Endothelial cell of umbilical vein (primary cell): ENCODE measurements around the gene NR1H3. TPM values are rescaled to one million over a fixed set of nuclear protein-coding genes. Genes with fewer than 3 reads are reported as not detected.

Experiments
- BruUV-seq: library from RNA; stranded (reverse); fragments of 400-500 nt; replicated peaks from 2 replicates; lab custom pipeline; 2021; lab: Mats Ljungman, UMichigan
- CTCF ChIA-PET: fragments of 300-600, 350-600 bp; sonication (Branson Sonifier 250); formaldehyde crosslinking; loops from one replicate; lab custom pipeline; 2021; ENCODE audit warnings: antibody characterized with exemption, inconsistent platforms; lab: Charles Lee
- POLR2A ChIA-PET: fragments of 300-600, 350-600 bp; sonication (Branson Sonifier 250); formaldehyde crosslinking; loops from one replicate; lab custom pipeline; 2021; ENCODE audit warnings: antibody characterized with exemption, inconsistent platforms; lab: Charles Lee
- DNase-seq: peaks from one replicate; pipeline ENCODE4 v3.0.0-alpha.2; 2011; ENCODE audit warnings: low read depth, low spot score
- FAIRE-seq: peaks from 2 replicates; lab custom pipeline; 2011; peaks lifted over from hg19 to GRCh38; lab: Jason Lieb, UNC
- H2AFZ ChIP-seq: 2 replicates; pipeline ENCODE4 v1.6.0; 2012; ENCODE audit warnings: low read depth, low read length, control low read depth, inconsistent platforms
- H3K27ac ChIP-seq: 2 replicates; pipeline ENCODE4 v1.5.1; 2011; ENCODE audit warnings: low read depth, mild to moderate bottlenecking, control low read depth, low read length, moderate library complexity; ENCODE audit not compliant: insufficient read depth
- H3K27me3 ChIP-seq, 2 experiments: 2 replicates each; pipeline versions ENCODE4 v1.6.0 to v1.6.1; 2011; ENCODE audit warnings: low read length in 2 of 2, mixed read lengths in 1 of 2; ENCODE audit not compliant: control insufficient read depth in 2 of 2, insufficient read depth in 2 of 2
- H3K36me3 ChIP-seq, 2 experiments: 2 replicates in 1 of 2; 3 replicates in 1 of 2; pipeline ENCODE4 v1.5.1; 2011; ENCODE audit warnings: low read length in 2 of 2, mild to moderate bottlenecking in 1 of 2, moderate library complexity in 1 of 2; ENCODE audit not compliant: control insufficient read depth in 2 of 2, insufficient read depth in 2 of 2; ENCODE audit errors: extremely low read depth in 1 of 2
- H3K4me1 ChIP-seq: 3 replicates; pipeline ENCODE4 v1.5.1; 2011; ENCODE audit warnings: mild to moderate bottlenecking, low read length; ENCODE audit not compliant: control insufficient read depth, insufficient read depth; ENCODE audit errors: extremely low read depth
- H3K4me2 ChIP-seq: 2 replicates; pipeline ENCODE4 v1.6.1; 2011; ENCODE audit warnings: low read length, control low read depth, mixed read lengths; ENCODE audit not compliant: insufficient read depth
- H3K4me3 ChIP-seq, 3 experiments: fragments of 200-600 bp in 1 of 3; sonication (generic), shearing (Covaris generic) in 1 of 3; replicated peaks in 1 of 3; 2 replicates each; pipeline ENCODE4 v1.5.1; 2011 to 2016; ENCODE audit warnings: control low read depth in 3 of 3, low read length in 3 of 3, mild to moderate bottlenecking in 2 of 3, inconsistent platforms in 1 of 3, low read depth in 1 of 3, moderate library complexity in 1 of 3; ENCODE audit not compliant: insufficient read depth in 1 of 3
- H3K79me2 ChIP-seq: 2 replicates; pipeline ENCODE4 v1.6.0; 2012; ENCODE audit warnings: low read length, inconsistent platforms; ENCODE audit not compliant: control insufficient read depth, insufficient read depth
- H3K9ac ChIP-seq: replicated peaks from 2 replicates; pipeline ENCODE3; 2011; ENCODE audit warnings: low read length, control low read depth; ENCODE audit not compliant: insufficient read depth; ENCODE audit errors: extremely low read depth
- H3K9me1 ChIP-seq: replicated peaks from 3 replicates; pipeline ENCODE4 v1.6.0; 2011; ENCODE audit warnings: mild to moderate bottlenecking, low read length; ENCODE audit not compliant: control insufficient read depth, insufficient read depth; ENCODE audit errors: extremely low read depth
- H3K9me3 ChIP-seq: replicated peaks from 2 replicates; pipeline ENCODE4 v1.5.1; 2012; ENCODE audit warnings: low read length, inconsistent platforms; ENCODE audit not compliant: control insufficient read depth, insufficient read depth
- H4K20me1 ChIP-seq: replicated peaks from 2 replicates; pipeline ENCODE3; 2011; ENCODE audit warnings: mild to moderate bottlenecking, low read length; ENCODE audit not compliant: control insufficient read depth, insufficient read depth; ENCODE audit errors: extremely low read depth
- CTCF ChIP-seq, 2 donors: IDR thresholded peaks; 1 replicate in 1 of 2; 2 replicates in 1 of 2; pipeline ENCODE4 v1.5.1; 2011; ENCODE audit warnings: low read length in 2 of 2, mild to moderate bottlenecking in 2 of 2, moderate library complexity in 2 of 2, control low read depth in 1 of 2, inconsistent platforms in 1 of 2, low read depth in 1 of 2; ENCODE audit not compliant: insufficient read depth in 1 of 2; ENCODE audit errors: extremely low read depth in 1 of 2
- EZH2 ChIP-seq: IDR thresholded peaks from 2 replicates; pipeline ENCODE4 v1.6.1; 2012; ENCODE audit warnings: borderline replicate concordance, low read depth, mild to moderate bottlenecking, moderate library complexity, low read length, inconsistent platforms; ENCODE audit not compliant: severe bottlenecking
- FOS ChIP-seq: IDR thresholded peaks from 2 replicates; pipeline ENCODE4 v1.6.1; 2011; ENCODE audit warnings: mild to moderate bottlenecking, low read length, moderate library complexity, borderline replicate concordance; ENCODE audit not compliant: insufficient read depth
- GATA2 ChIP-seq: IDR thresholded peaks from 2 replicates; pipeline ENCODE4 v1.7.0; 2011; ENCODE audit warnings: low read depth, mild to moderate bottlenecking, moderate library complexity, mixed read lengths, low read length; ENCODE audit not compliant: insufficient read length, insufficient read depth
- JUN ChIP-seq: IDR thresholded peaks from 2 replicates; pipeline ENCODE4 v1.6.1; 2011; ENCODE audit warnings: borderline replicate concordance, low read depth; ENCODE audit not compliant: insufficient read length, insufficient read depth
- MAX ChIP-seq: IDR thresholded peaks from 2 replicates; pipeline ENCODE4 v1.6.1; 2011; ENCODE audit not compliant: insufficient read depth, insufficient read length
- MYC ChIP-seq: IDR thresholded peaks from one replicate; pipeline ENCODE4 v1.6.1; 2011; ENCODE audit warnings: mild to moderate bottlenecking, low read depth, low read length
- POLR2A ChIP-seq: IDR thresholded peaks from 2 replicates; pipeline ENCODE4 v1.6.1; 2012; ENCODE audit warnings: low read depth, mild to moderate bottlenecking, control low read depth, low read length
- POLR2AphosphoS5 ChIP-seq: IDR thresholded peaks from 2 replicates; pipeline ENCODE4 v1.6.1; 2012; ENCODE audit warnings: low read depth, mild to moderate bottlenecking, control low read depth, low read length, moderate library complexity; ENCODE audit not compliant: insufficient read depth
- dilution Hi-C: fragments of 300-500 bp; cut with MboI; formaldehyde crosslinking; loops from one replicate; pipeline ENCODE4 v1.15.0; 2019; ENCODE audit warnings: low sequenced_read_pairs; ENCODE audit not compliant: extremely low pct_ligation_motif_present
- intact Hi-C: fragments of 100-400 bp; cut with micrococcal nuclease; formaldehyde crosslinking; loops from one replicate; pipeline ENCODE4 v1.10.0; 2022
- polyA plus RNA-seq, 4 experiments: library from polyadenylated mRNA; depleted of rRNA in 3 of 4; stranded (reverse) in 3 of 4; unstranded in 1 of 4; fragments of >200 nt; gene quantifications; 2 replicates each; pipeline versions ENCODE4 v1.2.1 to v1.2.3, GENCODE V29; 2011 to 2012; ENCODE audit warnings: missing spikeins in 1 of 4
- total RNA-seq: library from RNA; stranded (reverse); gene quantifications from 2 replicates; pipeline ENCODE4 v1.2.3, GENCODE V29; 2021

NR1H3 gene
- total and polyA plus RNA-seq, 2 donors (not counting 3 experiments of a cell fraction or from before 2014, with no cell fraction given): 9.8 to 16.3 TPM

GRCh38 chr11:47270331-47271271 lies 12.8 kb downstream of the NR1H3 start:
- intact Hi-C loops (loop anchor here (1.0 kb wide), 1 partner anchor 85 kb away; no protein-coding TSS in a partner anchor), dilution Hi-C loops (no loop called here)
- H3K9me1 ChIP-seq: no peaks in the 10 kb centered on the region
- H3K36me3 ChIP-seq: peaks cover 0 to 9% of the 10 kb centered on the region in 2 experiments
- BruUV-seq: TSS peak; percentile 19
- H3K9ac ChIP-seq: peak overlapping the region; percentile 79
- no peaks in the 10 kb centered on the region for H3K9me3 ChIP-seq
- TF ChIP-seq CTCF (IDR thresholded peaks at IDR 0.05; ENCODE audit: extremely low read depth in 1 of 2, insufficient read depth in 1 of 2, low read depth in 1 of 2, low read length in 2 of 2): no peak
- TF ChIP-seq EZH2: no peak
- no peak for TF ChIP-seq MAX
- TF ChIP-seq MYC: no peak
- no peak for TF ChIP-seq POLR2AphosphoS5
- no peak for TF ChIP-seq JUN
- no peak for TF ChIP-seq GATA2
- TF ChIP-seq FOS: no peak
- TF ChIP-seq POLR2A: no peak
- peak; percentile 26 for DNase-seq
- peak overlapping the region; percentile 68 for H3K4me2 ChIP-seq
- peak overlapping the region; percentile 70 to 93 (median 73) for H3K4me3 ChIP-seq
- H3K79me2 ChIP-seq: peaks cover 25% of the 10 kb centered on the region
- ChIA-PET POLR2A (interaction anchor here (0.6 to 1.0 kb wide), 3 partner anchors 22 to 56 kb away, joined by 3 to 11 read pairs (median 3); partner anchors contain the start of genes ACP2 and DDB2), CTCF (interaction anchor here (0.9 to 4.9 kb wide), 8 partner anchors 12 to 142 kb away, joined by 3 to 25 read pairs (median 5); partner anchors contain the start of genes ACP2 and NR1H3)
- H3K27me3 ChIP-seq: no peaks in the 10 kb centered on the region
- H3K27ac ChIP-seq: peak overlapping the region; percentile 74
- FAIRE-seq: peak; percentile 75
- peaks cover 27% of the 10 kb centered on the region for H3K4me1 ChIP-seq
- peak overlapping the region; percentile 63 for H2AFZ ChIP-seq
- no peaks in the 10 kb centered on the region for H4K20me1 ChIP-seq
